ENCODE measurements around the gene ZFAND3. TPM values are rescaled to one million over a fixed set of nuclear protein-coding genes. Genes with fewer than 3 reads are reported as not detected.

ZFAND3 gene
- total and polyA plus RNA-seq, 3 donors from 2014 or later, result 104 to 329 (median 109) TPM

GRCh38 chr6:38193481-38194281 lies 374.2 kb downstream of the ZFAND3 start:
- no peak overlapping the region for H3K4me3 ChIP-seq
- no peaks in the 10 kb centered on the region for H3K27me3 ChIP-seq
- intact Hi-C loops (cut with DNase I; ENCODE audit: low total_unique reads), result no loop called here
- no peak for DNase-seq
- H3K9me3 ChIP-seq, result no peaks in the 10 kb centered on the region
- 86 to 88% methylated on average over 7 to 9 of the region's 9 CpGs for WGBS, 2 donors
- H3K36me3 ChIP-seq (ENCODE audit: low read depth, missing control alignments), result no peaks in the 10 kb centered on the region
- no peaks in the 10 kb centered on the region for H3K4me1 ChIP-seq
- no peak for TF ChIP-seq CTCF (IDR thresholded peaks at IDR 0.05)
- TF ChIP-seq POLR2A (IDR thresholded peaks at IDR 0.05), result no peak
- no peak overlapping the region for H3K27ac ChIP-seq

- Histone ChIP-seq H3K9me3 (no peaks in the 10 kb centered on the region), H3K4me3 (no peak overlapping the region), H3K27me3 (no peaks in the 10 kb centered on the region), H3K27ac (no peak overlapping the region), H3K36me3 (ENCODE audit: low read depth, missing control alignments) (no peaks in the 10 kb centered on the region), H3K4me1 (no peaks in the 10 kb centered on the region)
- DNase-seq, result no peak
- TF ChIP-seq POLR2A (IDR thresholded peaks at IDR 0.05) (no peak), CTCF (IDR thresholded peaks at IDR 0.05) (no peak)
- 85 to 98% methylated on average over 2 of the region's 2 CpGs for WGBS, 2 donors
- intact Hi-C loops (cut with DNase I; ENCODE audit: low total_unique reads), result no loop called here
Observed at GRCh38 chr6:38194282-38194572, 374.7 kb downstream of the ZFAND3 start.

GRCh38 chr6:38194589-38194988 lies 375.1 kb downstream of the ZFAND3 start:
- WGBS, 2 donors, result 88 to 96% methylated on average over 5 to 7 of the region's 7 CpGs

GRCh38 chr6:38195113-38195635 lies 375.6 kb downstream of the ZFAND3 start:
- intact Hi-C loops (cut with DNase I; ENCODE audit: low total_unique reads), result no loop called here
- no peaks in the 10 kb centered on the region for H3K27me3 ChIP-seq
- no peak overlapping the region for H3K27ac ChIP-seq
- no peak for DNase-seq
- WGBS, 2 donors, result 94 to 97% methylated on average over 5 of the region's 5 CpGs
- no peaks in the 10 kb centered on the region for H3K4me1 ChIP-seq
- TF ChIP-seq CTCF (IDR thresholded peaks at IDR 0.05) (no peak), POLR2A (IDR thresholded peaks at IDR 0.05) (no peak)
- no peaks in the 10 kb centered on the region for H3K36me3 ChIP-seq (ENCODE audit: low read depth, missing control alignments)
- H3K4me3 ChIP-seq, result no peak overlapping the region
- no peaks in the 10 kb centered on the region for H3K9me3 ChIP-seq

More at GRCh38 chr6:38194589-38194988, 375.1 kb downstream of the ZFAND3 start:
- intact Hi-C loops (cut with DNase I; ENCODE audit: low total_unique reads), result no loop called here
- no peaks in the 10 kb centered on the region for H3K9me3 ChIP-seq
- no peak overlapping the region for H3K4me3 ChIP-seq
- H3K27me3 ChIP-seq, result no peaks in the 10 kb centered on the region
- no peaks in the 10 kb centered on the region for H3K4me1 ChIP-seq
- no peaks in the 10 kb centered on the region for H3K36me3 ChIP-seq (ENCODE audit: low read depth, missing control alignments)
- DNase-seq, result no peak
- TF ChIP-seq CTCF (IDR thresholded peaks at IDR 0.05), result no peak
- TF ChIP-seq POLR2A (IDR thresholded peaks at IDR 0.05), result no peak
- no peak overlapping the region for H3K27ac ChIP-seq

- no peak for DNase-seq
Observed at GRCh38 chr6:38198219-38198618, 378.7 kb downstream of the ZFAND3 start.

More at GRCh38 chr6:38198219-38198618, 378.7 kb downstream of the ZFAND3 start:
- Histone ChIP-seq H3K4me3 (no peak overlapping the region), H3K27ac (no peak overlapping the region), H3K9me3 (no peaks in the 10 kb centered on the region), H3K27me3 (no peaks in the 10 kb centered on the region), H3K4me1 (no peaks in the 10 kb centered on the region), H3K36me3 (ENCODE audit: low read depth, missing control alignments) (no peaks in the 10 kb centered on the region)
- TF ChIP-seq POLR2A (IDR thresholded peaks at IDR 0.05) (no peak), CTCF (IDR thresholded peaks at IDR 0.05) (no peak)
- 80 to 97% methylated on average over 8 of the region's 8 CpGs for WGBS, 2 donors
- intact Hi-C loops (cut with DNase I; ENCODE audit: low total_unique reads), result no loop called here

Measured in testis (tissue), 3 donors.